ENCODE measurements around the gene MSH6. TPM values are rescaled to one million over a fixed set of nuclear protein-coding genes. Genes with fewer than 3 reads are reported as not detected.

The MSH6 gene, protein sequence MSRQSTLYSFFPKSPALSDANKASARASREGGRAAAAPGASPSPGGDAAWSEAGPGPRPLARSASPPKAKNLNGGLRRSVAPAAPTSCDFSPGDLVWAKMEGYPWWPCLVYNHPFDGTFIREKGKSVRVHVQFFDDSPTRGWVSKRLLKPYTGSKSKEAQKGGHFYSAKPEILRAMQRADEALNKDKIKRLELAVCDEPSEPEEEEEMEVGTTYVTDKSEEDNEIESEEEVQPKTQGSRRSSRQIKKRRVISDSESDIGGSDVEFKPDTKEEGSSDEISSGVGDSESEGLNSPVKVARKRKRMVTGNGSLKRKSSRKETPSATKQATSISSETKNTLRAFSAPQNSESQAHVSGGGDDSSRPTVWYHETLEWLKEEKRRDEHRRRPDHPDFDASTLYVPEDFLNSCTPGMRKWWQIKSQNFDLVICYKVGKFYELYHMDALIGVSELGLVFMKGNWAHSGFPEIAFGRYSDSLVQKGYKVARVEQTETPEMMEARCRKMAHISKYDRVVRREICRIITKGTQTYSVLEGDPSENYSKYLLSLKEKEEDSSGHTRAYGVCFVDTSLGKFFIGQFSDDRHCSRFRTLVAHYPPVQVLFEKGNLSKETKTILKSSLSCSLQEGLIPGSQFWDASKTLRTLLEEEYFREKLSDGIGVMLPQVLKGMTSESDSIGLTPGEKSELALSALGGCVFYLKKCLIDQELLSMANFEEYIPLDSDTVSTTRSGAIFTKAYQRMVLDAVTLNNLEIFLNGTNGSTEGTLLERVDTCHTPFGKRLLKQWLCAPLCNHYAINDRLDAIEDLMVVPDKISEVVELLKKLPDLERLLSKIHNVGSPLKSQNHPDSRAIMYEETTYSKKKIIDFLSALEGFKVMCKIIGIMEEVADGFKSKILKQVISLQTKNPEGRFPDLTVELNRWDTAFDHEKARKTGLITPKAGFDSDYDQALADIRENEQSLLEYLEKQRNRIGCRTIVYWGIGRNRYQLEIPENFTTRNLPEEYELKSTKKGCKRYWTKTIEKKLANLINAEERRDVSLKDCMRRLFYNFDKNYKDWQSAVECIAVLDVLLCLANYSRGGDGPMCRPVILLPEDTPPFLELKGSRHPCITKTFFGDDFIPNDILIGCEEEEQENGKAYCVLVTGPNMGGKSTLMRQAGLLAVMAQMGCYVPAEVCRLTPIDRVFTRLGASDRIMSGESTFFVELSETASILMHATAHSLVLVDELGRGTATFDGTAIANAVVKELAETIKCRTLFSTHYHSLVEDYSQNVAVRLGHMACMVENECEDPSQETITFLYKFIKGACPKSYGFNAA (N-terminal part only)
- total RNA-seq (ENCODE audit: unreplicated experiment) = 34.9 TPM
- long read RNA-seq, full-length matches to known transcripts = 2 of 5 reads
- long read RNA-seq, partial matches to known transcripts = 3 of 5 reads
- long read RNA-seq, other reads (novel, unspliced or antisense) = 0 of 5 reads

GRCh38 chr2:47782671-47783485, at the start of gene MSH6:
Gene MSH6 (plus strand): TSS chr2:47783145. CDS start chr2:47783234, 89 bp downstream.
- Mint-ChIP-seq H3K9me3 (ENCODE audit: unreplicated experiment) (peaks cover 2% of the 10 kb centered on the region), H3K4me3 (ENCODE audit: unreplicated experiment) (peak within 1 kb of the TSS; percentile 83), H3K27ac (ENCODE audit: unreplicated experiment) (peak within 1 kb of the TSS; percentile 28), H3K36me3 (ENCODE audit: unreplicated experiment) (peaks cover 5% of the 10 kb centered on the region), H3K4me1 (ENCODE audit: low read depth, unreplicated experiment) (peaks cover 6% of the 10 kb centered on the region), H3K27me3 (ENCODE audit: unreplicated experiment) (peaks cover 4% of the 10 kb centered on the region)
- TF ChIP-seq CTCF (IDR thresholded peaks at IDR 0.05; ENCODE audit: partially characterized antibody, unreplicated experiment) = no peak
- DNase-seq = peak; percentile 90

DNA sequence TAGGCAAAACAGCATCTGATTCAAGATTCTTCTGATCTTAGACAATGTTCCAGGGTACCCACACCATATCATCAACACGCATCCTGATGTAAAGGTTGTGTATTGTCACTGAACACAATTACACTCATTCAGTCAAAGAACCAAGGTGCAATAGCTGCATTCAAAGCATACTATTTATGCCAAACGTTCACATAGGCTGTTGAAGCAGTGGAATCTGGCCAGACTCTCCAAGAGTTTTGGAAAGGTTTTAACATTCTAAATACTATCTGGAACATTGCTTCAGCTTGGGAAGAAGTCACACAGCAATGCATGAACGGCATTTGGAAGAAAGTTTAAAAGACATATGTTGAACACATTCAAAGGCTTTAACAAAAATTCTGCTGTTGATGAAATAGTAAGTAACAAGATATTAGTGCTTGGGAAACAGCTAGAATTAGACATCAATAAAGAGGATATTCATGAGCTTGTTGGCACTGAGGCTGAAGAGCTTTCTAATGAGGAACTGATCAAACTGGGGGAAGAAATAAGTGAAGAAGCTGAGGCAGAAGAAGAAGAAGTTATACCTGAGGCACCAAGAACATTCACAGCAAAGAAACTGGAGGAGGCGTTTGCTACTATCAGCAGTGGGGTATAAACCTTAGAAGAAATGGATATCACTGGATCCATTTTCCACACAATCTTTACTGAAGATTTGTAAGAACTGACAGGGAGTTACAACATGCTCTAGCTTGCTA, 47.6 kb upstream of the MSH6 start:
- Mint-ChIP-seq H3K4me1 (ENCODE audit: low read depth, unreplicated experiment) (no peaks in the 10 kb centered on the region), H3K9me3 (ENCODE audit: unreplicated experiment) (no peaks in the 10 kb centered on the region), H3K4me3 (ENCODE audit: unreplicated experiment) (no peak overlapping the region), H3K27ac (ENCODE audit: unreplicated experiment) (no peak overlapping the region), H3K27me3 (ENCODE audit: unreplicated experiment) (no peaks in the 10 kb centered on the region), H3K36me3 (ENCODE audit: unreplicated experiment) (no peaks in the 10 kb centered on the region)
- TF ChIP-seq CTCF (IDR thresholded peaks at IDR 0.05; ENCODE audit: partially characterized antibody, unreplicated experiment) = no peak
- DNase-seq = no peak

DNA sequence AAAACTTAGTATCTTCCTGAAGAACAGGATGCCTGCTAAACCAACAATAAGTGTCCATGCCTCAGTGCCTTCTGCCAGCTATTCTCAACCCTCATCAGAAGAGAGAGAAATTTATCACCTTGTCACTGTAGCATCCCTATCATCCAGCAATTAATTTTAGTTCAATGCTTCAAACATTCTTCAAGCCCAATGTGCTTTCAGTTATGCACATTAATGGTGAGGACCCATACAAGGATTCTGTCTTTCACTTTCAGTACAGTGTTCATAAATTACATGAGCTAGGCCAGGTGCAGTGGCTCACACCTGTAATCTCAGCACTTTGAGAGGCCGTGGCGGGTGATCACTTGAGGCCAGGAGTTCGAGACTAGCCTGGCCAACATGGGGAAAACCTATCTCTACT, 47.0 kb upstream of the MSH6 start:
- H3K4me3 Mint-ChIP-seq (ENCODE audit: unreplicated experiment) = no peak overlapping the region
- no peak overlapping the region for H3K27ac Mint-ChIP-seq (ENCODE audit: unreplicated experiment)
- DNase-seq = no peak
- no peaks in the 10 kb centered on the region for H3K27me3 Mint-ChIP-seq (ENCODE audit: unreplicated experiment)
- TF ChIP-seq CTCF (IDR thresholded peaks at IDR 0.05; ENCODE audit: partially characterized antibody, unreplicated experiment) = no peak
- no peaks in the 10 kb centered on the region for H3K9me3 Mint-ChIP-seq (ENCODE audit: unreplicated experiment)
- H3K36me3 Mint-ChIP-seq (ENCODE audit: unreplicated experiment) = no peaks in the 10 kb centered on the region
- no peaks in the 10 kb centered on the region for H3K4me1 Mint-ChIP-seq (ENCODE audit: low read depth, unreplicated experiment)

Measured in glutamatergic neuron (in vitro differentiated cells).